HG02970 (cell line): Measurements from ENCODE around the gene HAGHL.

Experiments
- ATAC-seq: cut with Tn5 transposase; IDR thresholded peaks from one replicate; pipeline ENCODE4 v1.9.1; 2021; ENCODE audit warnings: mild to moderate bottlenecking, moderate library complexity, moderate number of reproducible peaks; ENCODE audit not compliant: unreplicated experiment, low FRiP score

Gene HAGHL

GRCh38 chr16:718389-718788 lies 8.5 kb upstream of the HAGHL start:
- no peak for ATAC-seq

GRCh38 chr16:718922-719321 lies 8.0 kb upstream of the HAGHL start:
- no peak for ATAC-seq

GRCh38 chr16:719815-720446 lies 7.0 kb upstream of the HAGHL start:
- no peak for ATAC-seq

GRCh38 chr16:720447-720989 lies 6.4 kb upstream of the HAGHL start:
- peak; percentile 11 for ATAC-seq

- peak; percentile 67 for ATAC-seq
Measured at GRCh38 chr16:720990-721764, 5.7 kb upstream of the HAGHL start, which contains the start of gene ANTKMT. ANTKMT (plus strand) TSS chr16:721146; CDS start chr16:721275, 129 bp downstream.

- no peak for ATAC-seq
Measured at GRCh38 chr16:721765-722540, 5.0 kb upstream of the HAGHL start.

GRCh38 chr16:722835-723633 lies 3.9 kb upstream of the HAGHL start:
- ATAC-seq, result no peak

- ATAC-seq, result no peak
Measured at GRCh38 chr16:723695-724094, 3.2 kb upstream of the HAGHL start.

- ATAC-seq, result no peak
Measured at GRCh38 chr16:724188-725040, 2.5 kb upstream of the HAGHL start.

- no peak for ATAC-seq
Measured at GRCh38 chr16:725041-725376, 1.9 kb upstream of the HAGHL start.

GRCh38 chr16:725463-726187 lies 1.3 kb upstream of the HAGHL start:
- ATAC-seq, result no peak

GRCh38 chr16:726188-726437 lies 793 bp upstream of the HAGHL start:
- no peak for ATAC-seq

- ATAC-seq, result no peak
Measured at GRCh38 chr16:727291-727977, 528 bp downstream of the HAGHL start.

GRCh38 chr16:728131-728889 lies 1.4 kb downstream of the HAGHL start:
- ATAC-seq, result no peak

GRCh38 chr16:728890-729744 lies 2.2 kb downstream of the HAGHL start:
- ATAC-seq, result no peak

GRCh38 chr16:729768-730665 lies 3.1 kb downstream of the HAGHL start:
- ATAC-seq, result no peak
